Keratinocyte (primary cell): Measurements from ENCODE around the gene GGCX. TPM values are rescaled to one million over a fixed set of nuclear protein-coding genes. Genes with fewer than 3 reads are reported as not detected.

ENCODE experiments used
- DNase-seq: peaks from one replicate; pipeline ENCODE4 v3.0.0-alpha.2; 2011; ENCODE audit warnings: low read depth, missing footprints, low spot score
- FAIRE-seq: peaks from 2 replicates; lab custom pipeline; 2011; peaks lifted over from hg19 to GRCh38; lab: Jason Lieb, UNC
- H2AFZ ChIP-seq: 2 replicates; pipeline ENCODE4 v1.6.0; 2012; ENCODE audit warnings: low read length, control low read depth, inconsistent platforms; ENCODE audit not compliant: control insufficient read depth
- H3K27ac ChIP-seq: 2 replicates; pipeline ENCODE4 v1.5.1; 2011; ENCODE audit warnings: low read length; ENCODE audit not compliant: control insufficient read depth, insufficient read depth
- H3K27me3 ChIP-seq: 3 replicates; pipeline ENCODE4 v1.6.0; 2011; ENCODE audit warnings: low read length; ENCODE audit not compliant: control insufficient read depth, insufficient read depth; ENCODE audit errors: extremely low read depth
- H3K36me3 ChIP-seq, 2 experiments: 2 replicates in 1 of 2; 3 replicates in 1 of 2; pipeline ENCODE4 v1.5.1; 2011; ENCODE audit warnings: low read length in 2 of 2, mild to moderate bottlenecking in 1 of 2; ENCODE audit not compliant: control insufficient read depth in 2 of 2, insufficient read depth in 2 of 2; ENCODE audit errors: extremely low read depth in 1 of 2
- H3K4me1 ChIP-seq: 3 replicates; pipeline ENCODE4 v1.5.1; 2011; ENCODE audit warnings: low read length; ENCODE audit not compliant: control insufficient read depth, insufficient read depth; ENCODE audit errors: extremely low read depth
- H3K4me2 ChIP-seq: 3 replicates; pipeline ENCODE4 v1.6.0; 2011; ENCODE audit warnings: low read depth, low read length; ENCODE audit not compliant: control insufficient read depth, insufficient read depth; ENCODE audit errors: extremely low read depth
- H3K4me3 ChIP-seq, 3 experiments: fragments of 200-600 bp in 1 of 3; sonication (generic) in 1 of 3; 2 replicates in 2 of 3; 3 replicates in 1 of 3; pipeline ENCODE4 v1.5.1; 2011 to 2016; ENCODE audit warnings: low read length in 3 of 3, mild to moderate bottlenecking in 3 of 3, control low read depth in 2 of 3, inconsistent platforms in 1 of 3, low read depth in 1 of 3, mixed read lengths in 1 of 3, mixed run types in 1 of 3, moderate library complexity in 1 of 3; ENCODE audit not compliant: control insufficient read depth in 2 of 3, insufficient read depth in 2 of 3; ENCODE audit errors: extremely low read depth in 1 of 3
- H3K79me2 ChIP-seq: 2 replicates; pipeline ENCODE4 v1.6.0; 2012; ENCODE audit warnings: low read length; ENCODE audit not compliant: control insufficient read depth, insufficient read depth
- H3K9ac ChIP-seq: 3 replicates; pipeline ENCODE4 v1.6.0; 2011; ENCODE audit warnings: low read length; ENCODE audit not compliant: control insufficient read depth, insufficient read depth; ENCODE audit errors: extremely low read depth
- H3K9me1 ChIP-seq: 3 replicates; pipeline ENCODE4 v1.6.0; 2011; ENCODE audit warnings: low read length; ENCODE audit not compliant: control insufficient read depth, insufficient read depth; ENCODE audit errors: extremely low read depth
- H3K9me3 ChIP-seq: 2 replicates; pipeline ENCODE4 v1.5.1; 2012; ENCODE audit warnings: low read depth, low read length; ENCODE audit not compliant: control insufficient read depth
- H4K20me1 ChIP-seq: 3 replicates; pipeline ENCODE4 v1.6.0; 2011; ENCODE audit warnings: low read length; ENCODE audit not compliant: control insufficient read depth, insufficient read depth; ENCODE audit errors: extremely low read depth
- EZH2 ChIP-seq: IDR thresholded peaks from one replicate; pipeline ENCODE4 v1.6.1; 2012; ENCODE audit warnings: inconsistent platforms, mild to moderate bottlenecking, low read length, moderate library complexity
- dilution Hi-C: fragments of 300-500 bp; cut with MboI; formaldehyde crosslinking; loops from one replicate; pipeline ENCODE4 v1.7.0; 2020; ENCODE audit warnings: low sequenced_read_pairs; ENCODE audit not compliant: extremely low pct_ligation_motif_present
- polyA minus RNA-seq, 3 experiments: library from RNA; depleted of rRNA, polyadenylated mRNA; stranded (reverse); fragments of >200 nt; gene quantifications; 1 replicate in 1 of 3; 2 replicates in 1 of 3; 3 replicates in 1 of 3; pipeline ENCODE4 v1.2.3, GENCODE V29; 2011
- polyA plus RNA-seq, 5 experiments: library from polyadenylated mRNA; depleted of rRNA in 3 of 5; stranded (reverse) in 3 of 5; stranded (forward) in 1 of 5; unstranded in 1 of 5; fragments of >200 nt; gene quantifications; 1 replicate in 1 of 5; 2 replicates in 3 of 5; 3 replicates in 1 of 5; pipeline versions ENCODE4 v1.2.1 to v1.2.3, GENCODE V29; 2011 to 2012; ENCODE audit warnings: missing spikeins in 2 of 5, low read depth in 1 of 5, low replicate concordance in 1 of 5
- TF ChIP-seq, protein P1 (sequence below), 3 experiments: IDR thresholded peaks in 1 of 3; conservative IDR thresholded peaks in 1 of 3; optimal IDR thresholded peaks in 1 of 3; 2 replicates in 2 of 3; 3 replicates in 1 of 3; pipeline versions ENCODE3 to v1.5.1; 2011; ENCODE audit warnings: low read length in 3 of 3, mild to moderate bottlenecking in 3 of 3, moderate library complexity in 2 of 3, control low read depth in 1 of 3, inconsistent platforms in 1 of 3; ENCODE audit not compliant: insufficient read depth in 2 of 3; ENCODE audit errors: extremely low read depth in 1 of 3

GGCX gene
- polyA plus RNA-seq (34.3 to 39.1 TPM (median 35.6 TPM) in 3 replicates), polyA minus RNA-seq (63.9 to 70.2 TPM (median 64.7 TPM) in 3 replicates)
- 4.1 TPM for polyA plus RNA-seq (2011; ENCODE audit: low read depth)
- polyA plus RNA-seq (2011; cell fraction: cytosol; rRNA removed), result 19.5 and 21.6 TPM in 2 replicates
- polyA plus RNA-seq (2011; cell fraction: nucleus; rRNA removed), result 58.3 and 60.4 TPM in 2 replicates
- polyA plus RNA-seq (2012; ENCODE audit: low replicate concordance), result 15.0 and 31.9 TPM in 2 replicates
- 19.8 TPM for polyA minus RNA-seq (2011; cell fraction: cytosol; rRNA and poly(A)+ RNA removed)
- 54.3 and 79.6 TPM in 2 replicates for polyA minus RNA-seq (2011; cell fraction: nucleus; rRNA and poly(A)+ RNA removed)

DNA sequence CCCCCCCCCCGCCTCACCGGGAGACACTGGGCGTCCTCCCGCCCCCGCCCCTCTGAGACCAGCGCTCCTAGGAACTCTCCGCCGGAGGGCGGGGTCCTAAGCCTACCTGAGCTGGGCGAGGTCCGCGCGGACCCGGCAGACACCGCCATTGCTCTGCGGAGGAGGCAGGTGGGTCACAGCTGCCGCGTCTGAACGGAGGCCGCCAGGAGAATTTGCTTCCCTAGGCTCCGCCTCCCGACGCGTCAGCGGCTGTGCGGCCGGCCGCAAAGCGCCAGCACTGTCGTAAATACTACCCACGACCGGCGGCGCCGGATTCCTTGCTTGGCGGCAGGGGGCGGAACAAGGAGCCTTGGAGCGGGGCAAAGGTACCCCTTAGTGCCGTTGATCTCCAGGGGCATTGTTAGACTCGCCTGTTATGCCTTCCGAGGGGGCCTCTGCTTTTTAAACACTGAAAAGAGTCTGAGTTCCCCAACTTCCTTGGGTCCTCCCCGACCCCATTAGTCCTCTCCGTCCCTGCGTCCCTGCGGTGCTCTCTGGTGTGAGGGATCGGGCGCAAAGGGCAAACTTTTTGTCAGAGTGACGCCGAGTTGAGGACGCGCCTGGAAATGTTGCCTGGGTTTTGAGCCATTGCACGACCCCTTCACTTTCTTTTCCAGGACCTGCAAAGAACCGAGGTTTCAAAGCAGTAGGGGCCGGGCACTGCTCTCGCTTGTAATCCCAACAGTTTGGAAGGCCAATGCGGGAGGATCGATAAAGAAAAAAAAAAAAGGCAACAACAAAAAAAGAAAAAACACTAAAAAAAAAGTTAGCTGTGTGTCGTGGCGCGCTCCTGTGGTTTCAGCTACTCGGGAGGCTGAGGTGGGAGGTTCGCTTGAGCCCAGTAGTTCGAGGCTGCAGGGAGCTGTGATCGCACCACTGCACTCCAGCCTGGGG lies at the start of gene GGCX:
Gene GGCX, minus strand, starts transcription at position 214 of the 933 bp plus-strand sequence. Its CDS starts 65 bp downstream, at position 149.
- Histone ChIP-seq H4K20me1 (no peaks in the 10 kb centered on the region), H3K4me1 (peaks cover 5% of the 10 kb centered on the region), H3K4me2 (peak within 1 kb of the TSS; percentile 99), H3K9ac (peak within 1 kb of the TSS; percentile 89), H3K9me3 (no peaks in the 10 kb centered on the region), H2AFZ (peak within 1 kb of the TSS; percentile 99), H3K79me2 (peaks cover 23% of the 10 kb centered on the region), H3K9me1 (no peaks in the 10 kb centered on the region), H3K27me3 (no peaks in the 10 kb centered on the region), H3K4me3 (peak within 1 kb of the TSS; percentile 52 to 97 (median 95)), H3K27ac (peak within 1 kb of the TSS; percentile 86), H3K36me3 (peaks cover 9 to 10% of the 10 kb centered on the region in 2 experiments)
- no peak for FAIRE-seq
- DNase-seq, result no peak
- dilution Hi-C loops, result no loop called here
- TF ChIP-seq EZH2, result no peak
- TF ChIP-seq, protein P1, sequence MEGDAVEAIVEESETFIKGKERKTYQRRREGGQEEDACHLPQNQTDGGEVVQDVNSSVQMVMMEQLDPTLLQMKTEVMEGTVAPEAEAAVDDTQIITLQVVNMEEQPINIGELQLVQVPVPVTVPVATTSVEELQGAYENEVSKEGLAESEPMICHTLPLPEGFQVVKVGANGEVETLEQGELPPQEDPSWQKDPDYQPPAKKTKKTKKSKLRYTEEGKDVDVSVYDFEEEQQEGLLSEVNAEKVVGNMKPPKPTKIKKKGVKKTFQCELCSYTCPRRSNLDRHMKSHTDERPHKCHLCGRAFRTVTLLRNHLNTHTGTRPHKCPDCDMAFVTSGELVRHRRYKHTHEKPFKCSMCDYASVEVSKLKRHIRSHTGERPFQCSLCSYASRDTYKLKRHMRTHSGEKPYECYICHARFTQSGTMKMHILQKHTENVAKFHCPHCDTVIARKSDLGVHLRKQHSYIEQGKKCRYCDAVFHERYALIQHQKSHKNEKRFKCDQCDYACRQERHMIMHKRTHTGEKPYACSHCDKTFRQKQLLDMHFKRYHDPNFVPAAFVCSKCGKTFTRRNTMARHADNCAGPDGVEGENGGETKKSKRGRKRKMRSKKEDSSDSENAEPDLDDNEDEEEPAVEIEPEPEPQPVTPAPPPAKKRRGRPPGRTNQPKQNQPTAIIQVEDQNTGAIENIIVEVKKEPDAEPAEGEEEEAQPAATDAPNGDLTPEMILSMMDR (optimal IDR thresholded peaks at IDR 0.05 in 1 of 3, IDR thresholded peaks at IDR 0.05 in 1 of 3, conservative IDR thresholded peaks at IDR 0.05 in 1 of 3; ENCODE audit: extremely low read depth in 1 of 3, insufficient read depth in 2 of 3, low read length in 3 of 3), result peak in 1 of 3 experiments; percentile 11

GRCh38 chr2:85607268-85608215 lies 46.2 kb upstream of the GGCX start:
- Histone ChIP-seq H3K36me3 (peaks cover 3 to 15% of the 10 kb centered on the region in 2 experiments), H3K79me2 (peaks cover 16% of the 10 kb centered on the region), H3K9me1 (peaks cover 2% of the 10 kb centered on the region), H3K9me3 (no peaks in the 10 kb centered on the region), H2AFZ (no peak overlapping the region), H3K4me2 (no peak overlapping the region), H3K27ac (no peak overlapping the region), H4K20me1 (no peaks in the 10 kb centered on the region), H3K4me1 (peaks cover 23% of the 10 kb centered on the region), H3K9ac (no peak overlapping the region), H3K4me3 (no peak overlapping the region), H3K27me3 (no peaks in the 10 kb centered on the region)
- dilution Hi-C loops, result no loop called here
- FAIRE-seq (no peak), DNase-seq (no peak)
- no peak for TF ChIP-seq EZH2
- TF ChIP-seq, protein P1 (optimal IDR thresholded peaks at IDR 0.05 in 1 of 3, IDR thresholded peaks at IDR 0.05 in 1 of 3, conservative IDR thresholded peaks at IDR 0.05 in 1 of 3; ENCODE audit: extremely low read depth in 1 of 3, insufficient read depth in 2 of 3, low read length in 3 of 3), result no peak
